Thyroid gland (tissue), 4 donors: ENCODE data around the gene C9orf50. TPM values are rescaled to one million over a fixed set of nuclear protein-coding genes. Genes with fewer than 3 reads are reported as not detected.

Experiments used
- DNase-seq, 2 donors: peaks; one replicate each; pipeline ENCODE4 v3.0.0-alpha.2; 2019
- H3K27ac ChIP-seq, 3 donors: fragments of 200-600 bp; sonication (generic); 1 replicate in 2 of 3; 2 replicates in 1 of 3; pipeline ENCODE4 v1.5.1; 2016 to 2019; ENCODE audit warnings: mild to moderate bottlenecking in 1 of 3, moderate library complexity in 1 of 3
- H3K27me3 ChIP-seq: fragments of 200-600 bp; sonication (generic); one replicate; pipeline ENCODE4 v1.5.1; 2019
- H3K36me3 ChIP-seq, 2 donors: fragments of 200-600 bp; sonication (generic); one replicate each; pipeline ENCODE4 v1.5.1; 2016 to 2019
- H3K4me1 ChIP-seq, 2 donors: fragments of 200-600 bp; sonication (generic); one replicate each; pipeline ENCODE4 v1.5.1; 2017 to 2019
- H3K4me3 ChIP-seq, 3 donors: fragments of 200-600 bp; sonication (generic); replicated peaks in 1 of 3; 1 replicate in 2 of 3; 2 replicates in 1 of 3; pipeline ENCODE4 v1.5.1; 2016; ENCODE audit warnings: mild to moderate bottlenecking in 1 of 3
- H3K9me3 ChIP-seq: fragments of 200-600 bp; sonication (generic); one replicate; pipeline ENCODE4 v1.5.1; 2017
- POLR2A ChIP-seq, 2 donors: fragments of 450-650 bp; IDR thresholded peaks; one replicate each; pipeline ENCODE4 v1.6.1; 2017; ENCODE audit warnings: antibody characterized with exemption in 2 of 2, mild to moderate bottlenecking in 2 of 2, moderate library complexity in 1 of 2
- WGBS, 2 donors: methylation state at CpG; one replicate each; pipeline ENCODE4 v1.1.5; 2017; 5-methylcytosine and 5-hydroxymethylcytosine counted together
- intact Hi-C: fragments of 100-400 bp; cut with DNase I; formaldehyde crosslinking; loops from one replicate; pipeline ENCODE4 v1.15.1; 2023
- total RNA-seq, 4 donors: library from RNA; depleted of rRNA; stranded (reverse); fragments of >200 nt; gene quantifications; one replicate each; pipeline ENCODE4 v1.2.3, GENCODE V29; 2016
- TF ChIP-seq, protein P1 (sequence below), 6 experiments: fragments of 200-600 bp in 3 of 6; fragments of 450-650 bp in 3 of 6; sonication (generic) in 3 of 6; IDR thresholded peaks; one replicate each; pipeline ENCODE4 v1.5.1; 2016 to 2019; ENCODE audit warnings: antibody characterized with exemption in 6 of 6, mild to moderate bottlenecking in 2 of 6, inconsistent platforms in 1 of 6, moderate library complexity in 1 of 6

C9orf50 gene
- total RNA-seq, 4 donors from 2014 or later: not detected

DNA sequence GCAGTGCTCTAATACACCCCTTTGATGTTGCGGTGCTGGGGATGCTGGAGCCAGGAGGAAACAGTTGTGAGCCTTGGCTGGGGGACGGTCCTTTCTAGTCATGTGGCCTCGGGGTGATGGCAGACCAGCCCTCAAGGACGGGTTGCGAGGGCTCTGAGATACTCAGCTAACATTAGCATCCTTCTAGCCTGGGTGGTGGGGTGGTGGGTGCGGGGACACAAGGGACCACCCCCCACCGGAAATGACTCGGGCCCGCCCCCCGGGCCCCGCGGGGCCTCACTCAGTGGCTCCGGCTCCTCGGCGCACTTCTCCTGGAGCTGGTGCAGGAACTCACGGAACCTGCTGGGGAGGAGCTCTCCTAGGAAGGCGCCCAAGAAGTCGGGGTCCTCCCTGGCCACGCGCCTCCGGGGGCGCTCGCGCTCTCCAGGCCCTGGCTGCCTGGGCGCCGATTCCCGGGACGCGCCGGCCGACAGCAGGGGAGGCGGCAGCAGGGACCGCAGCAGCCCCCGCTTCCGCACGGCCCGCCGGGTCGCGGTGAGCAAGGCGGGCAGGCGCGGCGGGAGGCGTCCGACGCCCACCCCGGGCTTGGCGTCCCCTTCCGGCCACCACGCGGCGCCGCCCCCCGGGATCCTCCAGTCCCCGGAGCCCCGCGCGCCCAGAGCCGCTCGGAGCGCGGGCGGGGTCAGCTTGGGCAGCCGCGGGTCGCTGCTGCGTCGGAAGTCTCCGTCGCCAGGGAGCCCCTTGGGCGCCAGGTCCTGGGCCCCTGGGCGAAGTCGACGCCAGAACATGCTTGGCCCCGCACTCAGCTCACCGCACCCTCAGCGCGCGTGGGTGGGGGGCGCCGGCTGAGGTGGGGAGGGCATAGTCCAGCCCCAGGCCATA lies 873 bp downstream of the C9orf50 start:
- Histone ChIP-seq H3K36me3 (no peaks in the 10 kb centered on the region), H3K4me3 (peak overlapping the region in 2 of 3 donors; percentile 7 to 36), H3K27me3 (no peaks in the 10 kb centered on the region), H3K4me1 (peaks cover 4 to 14% of the 10 kb centered on the region in 2 donors), H3K27ac (no peak overlapping the region), H3K9me3 (no peaks in the 10 kb centered on the region)
- TF ChIP-seq POLR2A (IDR thresholded peaks at IDR 0.05): no peak
- TF ChIP-seq, protein P1, sequence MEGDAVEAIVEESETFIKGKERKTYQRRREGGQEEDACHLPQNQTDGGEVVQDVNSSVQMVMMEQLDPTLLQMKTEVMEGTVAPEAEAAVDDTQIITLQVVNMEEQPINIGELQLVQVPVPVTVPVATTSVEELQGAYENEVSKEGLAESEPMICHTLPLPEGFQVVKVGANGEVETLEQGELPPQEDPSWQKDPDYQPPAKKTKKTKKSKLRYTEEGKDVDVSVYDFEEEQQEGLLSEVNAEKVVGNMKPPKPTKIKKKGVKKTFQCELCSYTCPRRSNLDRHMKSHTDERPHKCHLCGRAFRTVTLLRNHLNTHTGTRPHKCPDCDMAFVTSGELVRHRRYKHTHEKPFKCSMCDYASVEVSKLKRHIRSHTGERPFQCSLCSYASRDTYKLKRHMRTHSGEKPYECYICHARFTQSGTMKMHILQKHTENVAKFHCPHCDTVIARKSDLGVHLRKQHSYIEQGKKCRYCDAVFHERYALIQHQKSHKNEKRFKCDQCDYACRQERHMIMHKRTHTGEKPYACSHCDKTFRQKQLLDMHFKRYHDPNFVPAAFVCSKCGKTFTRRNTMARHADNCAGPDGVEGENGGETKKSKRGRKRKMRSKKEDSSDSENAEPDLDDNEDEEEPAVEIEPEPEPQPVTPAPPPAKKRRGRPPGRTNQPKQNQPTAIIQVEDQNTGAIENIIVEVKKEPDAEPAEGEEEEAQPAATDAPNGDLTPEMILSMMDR (IDR thresholded peaks at IDR 0.05): peak in 1 of 6 experiments; percentile 9
- WGBS, 2 donors: 3 to 4% methylated on average over 17 to 21 of the region's 82 CpGs
- DNase-seq: peak in 1 of 2 donors; percentile 34
- intact Hi-C loops: no loop called here

DNA sequence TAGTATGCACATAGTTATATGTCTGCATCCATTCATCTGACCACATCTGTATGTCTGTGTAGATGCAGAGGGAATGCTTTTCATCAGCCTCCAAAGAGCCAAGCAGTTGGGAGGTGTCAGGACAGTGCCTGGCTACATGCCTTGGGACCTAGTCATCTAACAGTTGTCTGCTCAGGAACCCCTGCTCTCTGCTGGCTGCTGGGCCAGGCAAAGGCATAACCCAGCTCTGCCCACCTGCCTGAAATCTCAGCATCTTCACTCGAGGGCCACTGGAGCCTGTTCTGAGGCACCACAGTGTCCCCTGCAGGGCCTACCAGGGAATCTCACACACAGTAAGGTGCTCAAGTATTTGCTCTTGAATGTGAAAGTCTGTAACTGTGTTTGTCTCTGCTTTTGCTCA lies 3.7 kb downstream of the C9orf50 start:
- Histone ChIP-seq H3K36me3 (no peaks in the 10 kb centered on the region), H3K27ac (no peak overlapping the region), H3K4me1 (peaks cover 4 to 25% of the 10 kb centered on the region in 2 donors), H3K4me3 (no peak overlapping the region), H3K27me3 (no peaks in the 10 kb centered on the region), H3K9me3 (no peaks in the 10 kb centered on the region)
- no peak for DNase-seq
- 0% methylated on average over 1 of the region's 1 CpG for WGBS, 2 donors
- intact Hi-C loops: no loop called here
- TF ChIP-seq, protein P1 (IDR thresholded peaks at IDR 0.05): peak in 2 of 6 experiments; percentile 12 to 14
- TF ChIP-seq POLR2A (IDR thresholded peaks at IDR 0.05): no peak

DNA sequence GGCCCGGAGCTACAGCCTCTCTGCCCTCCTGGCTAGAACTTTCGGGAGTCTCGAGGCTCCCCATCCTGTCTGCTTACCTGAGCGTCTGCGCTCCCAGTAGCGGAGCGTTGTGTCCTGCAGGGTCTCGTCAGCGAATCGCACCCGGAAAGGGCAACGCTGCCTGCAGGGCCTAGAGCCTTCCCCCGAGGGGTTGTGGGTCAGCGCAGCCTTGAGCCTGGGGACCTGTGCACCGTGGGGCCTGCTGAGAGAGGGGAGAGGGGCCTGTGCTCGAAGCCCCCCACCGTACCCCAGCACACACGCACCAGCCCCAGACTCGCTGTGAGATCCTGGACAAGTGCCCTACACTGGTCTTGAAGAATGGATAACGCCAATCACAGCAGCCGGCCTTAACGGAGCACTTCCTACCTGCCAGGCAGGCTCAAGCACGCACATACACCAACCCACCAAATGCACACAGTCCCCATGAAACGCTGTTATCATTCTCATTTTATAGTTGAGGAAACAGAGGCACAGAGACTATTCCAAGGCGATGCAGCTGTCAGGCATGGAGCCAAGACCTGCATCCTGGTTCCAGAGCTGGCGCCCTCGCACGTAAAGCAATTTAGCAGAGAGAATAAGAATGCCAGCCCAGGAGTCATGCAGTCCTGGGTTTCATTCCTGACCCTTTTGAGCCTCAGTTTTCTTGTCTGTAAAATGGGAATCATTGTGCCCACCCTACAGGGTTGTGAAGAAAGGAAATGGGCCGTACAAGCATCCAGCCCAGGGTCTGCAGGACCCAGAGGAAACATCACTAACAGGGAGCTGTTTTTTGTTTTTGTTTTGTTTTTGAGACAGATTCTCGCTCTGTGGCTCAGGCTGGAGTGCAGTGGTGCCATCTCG lies 5.3 kb downstream of the C9orf50 start:
- WGBS, 2 donors: 81 to 85% methylated on average over 28 to 31 of the region's 31 CpGs
- no peaks in the 10 kb centered on the region for H3K27me3 ChIP-seq
- no peak overlapping the region for H3K4me3 ChIP-seq
- TF ChIP-seq, protein P1 (IDR thresholded peaks at IDR 0.05): no peak
- no peak for TF ChIP-seq POLR2A (IDR thresholded peaks at IDR 0.05)
- no peak overlapping the region for H3K27ac ChIP-seq
- peaks cover 10 to 30% of the 10 kb centered on the region in 2 donors for H3K4me1 ChIP-seq
- DNase-seq: no peak
- H3K9me3 ChIP-seq: no peaks in the 10 kb centered on the region
- no peaks in the 10 kb centered on the region for H3K36me3 ChIP-seq
- intact Hi-C loops: no loop called here

DNA sequence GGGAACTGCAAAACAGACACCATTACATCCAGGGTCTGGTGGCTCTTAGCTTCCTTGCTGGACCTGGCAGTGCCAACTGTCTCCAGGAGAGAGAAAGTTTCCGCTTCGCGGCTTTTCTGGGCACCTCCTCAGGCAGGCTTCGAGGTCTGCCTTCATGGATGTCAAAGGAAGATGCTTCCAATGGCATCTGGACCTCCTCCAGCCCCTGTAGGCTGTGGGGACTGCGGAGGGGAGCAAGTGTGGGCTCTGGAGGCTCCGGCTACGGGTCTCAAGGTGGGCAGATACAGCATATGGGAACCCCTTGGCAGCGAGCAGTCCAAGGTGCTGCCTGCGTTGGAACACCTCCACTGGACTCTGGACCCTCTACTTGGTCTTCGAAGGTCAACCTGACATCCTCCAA lies 6.0 kb downstream of the C9orf50 start:
- Histone ChIP-seq H3K27ac (no peak overlapping the region), H3K27me3 (no peaks in the 10 kb centered on the region), H3K36me3 (no peaks in the 10 kb centered on the region), H3K4me1 (peaks cover 10 to 28% of the 10 kb centered on the region in 2 donors), H3K4me3 (no peak overlapping the region), H3K9me3 (no peaks in the 10 kb centered on the region)
- intact Hi-C loops: loop anchor here (5.0 kb wide), 3 partner anchors 293 to 478 kb away; no protein-coding TSS in a partner anchor
- 85 to 86% methylated on average over 10 of the region's 10 CpGs for WGBS, 2 donors
- TF ChIP-seq POLR2A (IDR thresholded peaks at IDR 0.05): no peak
- TF ChIP-seq, protein P1 (IDR thresholded peaks at IDR 0.05): no peak
- no peak for DNase-seq
